DND-41 (cell line): ENCODE results near the gene OXGR1.

Experiments
- ATAC-seq: fragments of 200-7000 bp; cut with Tn5 transposase; 3 replicates; pipeline ENCODE4 v1.9.1; 2021; ENCODE audit warnings: low read depth; ENCODE audit not compliant: insufficient read depth
- DNase-seq: peaks from one replicate; pipeline ENCODE4 v3.0.0-alpha.2; 2020
- H2AFZ ChIP-seq: 2 replicates; pipeline ENCODE4 v1.6.0; 2012; ENCODE audit warnings: low read depth, low read length
- H3K27ac ChIP-seq: 2 replicates; pipeline ENCODE4 v1.5.1; 2012; ENCODE audit warnings: low read length, inconsistent platforms
- H3K27me3 ChIP-seq: fragments of 200-600 bp; sonication (generic); 2 replicates; pipeline ENCODE4 v1.6.0; 2012; ENCODE audit warnings: low read length, mild to moderate bottlenecking, inconsistent platforms; ENCODE audit not compliant: insufficient read depth, poor library complexity
- H3K36me3 ChIP-seq: 2 replicates; pipeline ENCODE4 v1.5.1; 2012; ENCODE audit warnings: low read length, inconsistent platforms; ENCODE audit not compliant: insufficient read depth
- H3K4me1 ChIP-seq: 2 replicates; pipeline ENCODE4 v1.5.1; 2012; ENCODE audit warnings: mild to moderate bottlenecking, low read length; ENCODE audit not compliant: insufficient read depth
- H3K4me2 ChIP-seq: 2 replicates; pipeline ENCODE4 v1.6.0; 2012; ENCODE audit warnings: mild to moderate bottlenecking, moderate library complexity, low read length, inconsistent platforms; ENCODE audit not compliant: insufficient read depth
- H3K4me3 ChIP-seq, 2 experiments: fragments of 200-600 bp in 1 of 2; shearing (Covaris generic) in 1 of 2; 2 replicates each; pipeline ENCODE4 v1.5.1; 2012 to 2016; ENCODE audit warnings: inconsistent platforms in 2 of 2, low read length in 2 of 2, mild to moderate bottlenecking in 2 of 2, low read depth in 1 of 2, moderate library complexity in 1 of 2
- H3K79me2 ChIP-seq: 2 replicates; pipeline ENCODE4 v1.6.0; 2012; ENCODE audit warnings: low read length, inconsistent platforms; ENCODE audit not compliant: insufficient read depth
- H3K9ac ChIP-seq: 2 replicates; pipeline ENCODE4 v1.6.0; 2012; ENCODE audit warnings: low read depth, mild to moderate bottlenecking, inconsistent platforms, low read length, moderate library complexity
- H3K9me3 ChIP-seq: 2 replicates; pipeline ENCODE4 v1.5.1; 2012; ENCODE audit warnings: low read length, moderate library complexity, mild to moderate bottlenecking, inconsistent platforms; ENCODE audit not compliant: insufficient read depth, severe bottlenecking
- H4K20me1 ChIP-seq: 2 replicates; pipeline ENCODE4 v1.6.0; 2012; ENCODE audit warnings: low read length; ENCODE audit not compliant: insufficient read depth
- CTCF ChIP-seq: IDR thresholded peaks from 2 replicates; pipeline ENCODE4 v1.5.1; 2012; ENCODE audit warnings: borderline replicate concordance, low read length, moderate library complexity, mild to moderate bottlenecking; ENCODE audit not compliant: poor library complexity, severe bottlenecking; ENCODE audit errors: extremely low read depth
- EZH2 ChIP-seq: IDR thresholded peaks from 3 replicates; pipeline ENCODE4 v1.6.1; 2012; ENCODE audit warnings: borderline replicate concordance, low read depth, mild to moderate bottlenecking, moderate library complexity, low read length, inconsistent platforms; ENCODE audit not compliant: severe bottlenecking

The OXGR1 gene

GRCh38 chr13:97011446-97012131 lies 17.3 kb upstream of the OXGR1 start:
- Histone ChIP-seq H4K20me1 (no peaks in the 10 kb centered on the region), H3K4me2 (no peak overlapping the region), H2AFZ (no peak overlapping the region), H3K27ac (no peak overlapping the region), H3K9me3 (no peaks in the 10 kb centered on the region), H3K36me3 (no peaks in the 10 kb centered on the region), H3K27me3 (no peaks in the 10 kb centered on the region), H3K4me1 (peaks cover 8% of the 10 kb centered on the region; the same call in 1 of the 2 replicates), H3K79me2 (no peaks in the 10 kb centered on the region), H3K9ac (no peak overlapping the region), H3K4me3 (no peak overlapping the region)
- no peak for TF ChIP-seq EZH2
- TF ChIP-seq CTCF = no peak
- ATAC-seq (no peak), DNase-seq (no peak)

GRCh38 chr13:97008643-97009042 lies 14.4 kb upstream of the OXGR1 start:
- TF ChIP-seq CTCF = no peak
- no peak for TF ChIP-seq EZH2
- DNase-seq (no peak), ATAC-seq (no peak)
- Histone ChIP-seq H3K79me2 (no peaks in the 10 kb centered on the region), H3K4me1 (no peaks in the 10 kb centered on the region), H3K4me3 (no peak overlapping the region), H3K9ac (no peak overlapping the region), H3K4me2 (no peak overlapping the region), H3K9me3 (no peaks in the 10 kb centered on the region), H3K27ac (no peak overlapping the region), H2AFZ (no peak overlapping the region), H3K36me3 (no peaks in the 10 kb centered on the region), H3K27me3 (no peaks in the 10 kb centered on the region), H4K20me1 (no peaks in the 10 kb centered on the region)

GRCh38 chr13:97005625-97006262 lies 11.5 kb upstream of the OXGR1 start:
- Histone ChIP-seq H3K36me3 (no peaks in the 10 kb centered on the region), H3K27ac (no peak overlapping the region), H3K4me1 (no peaks in the 10 kb centered on the region), H2AFZ (no peak overlapping the region), H3K9ac (no peak overlapping the region), H3K4me3 (no peak overlapping the region), H3K9me3 (no peaks in the 10 kb centered on the region), H3K27me3 (no peaks in the 10 kb centered on the region), H3K4me2 (no peak overlapping the region), H3K79me2 (no peaks in the 10 kb centered on the region), H4K20me1 (no peaks in the 10 kb centered on the region)
- TF ChIP-seq CTCF (no peak), EZH2 (no peak)
- DNase-seq (no peak), ATAC-seq (no peak)
